Measurements from ENCODE around the gene OR56B1.

OR56B1 gene

DNA sequence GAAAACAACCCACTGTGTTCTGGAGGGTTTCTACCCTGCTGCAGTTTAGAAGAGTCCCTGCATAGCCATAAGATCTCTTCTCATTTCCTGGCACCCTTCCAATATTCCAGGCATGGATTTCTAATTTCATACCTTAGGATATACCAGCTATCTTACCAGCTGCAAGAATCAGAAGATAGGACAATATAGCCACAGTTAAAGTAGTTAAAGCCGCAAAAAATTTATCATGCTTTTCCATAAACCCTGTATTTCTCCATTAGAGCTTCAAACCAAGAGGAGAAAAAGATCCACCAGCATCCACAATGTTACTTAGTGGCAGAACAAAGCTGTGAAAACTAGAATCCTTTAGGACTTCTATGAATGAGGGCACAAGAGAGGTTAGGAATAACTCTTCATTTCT is 8.6 kb upstream of the OR56B1 start:
- DNase-seq (ENCODE audit: low spot score), result no peak

DNA sequence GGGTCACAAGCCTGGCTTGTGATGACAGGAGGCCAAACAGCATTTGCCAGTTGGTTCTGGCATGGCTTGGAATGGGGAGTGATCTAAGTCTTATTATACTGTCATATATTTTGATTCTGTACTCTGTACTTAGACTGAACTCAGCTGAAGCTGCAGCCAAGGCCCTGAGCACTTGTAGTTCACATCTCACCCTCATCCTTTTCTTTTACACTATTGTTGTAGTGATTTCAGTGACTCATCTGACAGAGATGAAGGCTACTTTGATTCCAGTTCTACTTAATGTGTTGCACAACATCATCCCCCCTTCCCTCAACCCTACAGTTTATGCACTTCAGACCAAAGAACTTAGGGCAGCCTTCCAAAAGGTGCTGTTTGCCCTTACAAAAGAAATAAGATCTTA is 843 bp downstream of the OR56B1 start:
- no peak for DNase-seq (ENCODE audit: low spot score)

DNA sequence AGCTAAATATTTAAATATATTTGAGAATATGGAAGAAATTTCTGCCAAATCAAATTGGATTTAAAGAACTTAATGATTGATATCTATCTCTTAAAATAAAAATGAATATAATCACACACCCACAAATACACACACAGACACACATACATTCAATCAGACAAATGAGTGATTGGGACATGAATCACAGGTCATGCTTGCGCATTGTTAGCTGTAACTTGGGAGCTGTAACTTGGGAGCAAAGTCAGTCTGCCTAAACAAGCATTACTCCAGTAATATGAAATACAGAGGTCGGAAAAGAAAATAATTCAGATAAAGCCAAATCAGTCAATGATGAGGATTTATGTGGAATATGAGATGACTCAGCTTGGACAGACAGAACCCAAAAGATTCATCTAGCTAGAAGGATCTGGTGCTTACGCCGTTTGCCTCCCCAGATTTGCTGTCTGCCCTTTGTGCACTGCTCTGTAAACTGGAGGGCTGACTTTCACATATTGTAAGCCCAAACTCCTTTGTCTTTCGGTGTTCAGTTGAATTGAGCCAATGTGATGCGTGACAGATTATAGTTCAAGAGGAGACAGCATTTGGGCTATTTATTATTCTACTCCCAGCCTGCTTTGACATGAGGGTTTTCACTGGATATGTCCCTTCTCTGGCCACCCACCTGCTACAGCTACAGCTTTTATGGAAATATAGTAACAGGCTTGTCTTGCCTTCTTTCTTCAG is 1.6 kb downstream of the OR56B1 start:
- no peak for DNase-seq (ENCODE audit: low spot score)

DNA sequence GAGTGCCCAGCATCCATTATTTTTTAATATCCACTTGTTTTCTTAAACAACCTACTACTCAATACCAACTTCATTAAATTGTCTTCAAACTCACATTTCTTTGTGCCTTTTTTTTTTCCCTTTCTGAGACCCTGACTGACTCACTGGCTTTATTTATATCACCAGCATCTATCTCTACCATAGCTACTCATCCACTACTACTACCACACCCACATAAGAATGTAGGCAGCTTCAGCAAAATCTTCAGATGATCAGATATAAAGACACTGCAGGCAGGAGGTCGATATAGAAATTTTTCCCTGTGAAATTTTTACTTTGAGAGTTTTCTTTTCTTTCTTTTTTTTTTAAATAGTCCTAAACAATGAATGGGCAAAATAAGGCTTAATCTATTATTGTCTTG is 2.2 kb downstream of the OR56B1 start:
- no peak for DNase-seq (ENCODE audit: low spot score)

DNA sequence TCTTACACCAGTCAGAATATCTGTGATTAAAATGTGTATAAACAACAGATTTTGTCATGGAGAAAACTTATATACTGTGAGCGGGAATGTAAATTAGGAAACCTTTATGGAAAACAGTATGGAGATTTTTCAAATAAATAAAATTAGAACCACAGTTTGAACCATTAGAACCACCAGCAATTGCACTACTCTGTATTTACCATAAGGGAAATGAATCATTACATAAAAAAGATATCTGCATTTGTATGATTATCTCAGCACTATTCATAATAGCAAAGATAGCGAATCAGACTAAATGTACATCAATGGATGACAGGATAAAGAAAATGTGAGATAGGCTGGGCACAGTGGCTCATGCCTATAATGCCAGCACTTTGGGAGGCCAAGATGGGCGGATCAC is 10.4 kb downstream of the OR56B1 start:
- DNase-seq (ENCODE audit: low spot score), result no peak

DNA sequence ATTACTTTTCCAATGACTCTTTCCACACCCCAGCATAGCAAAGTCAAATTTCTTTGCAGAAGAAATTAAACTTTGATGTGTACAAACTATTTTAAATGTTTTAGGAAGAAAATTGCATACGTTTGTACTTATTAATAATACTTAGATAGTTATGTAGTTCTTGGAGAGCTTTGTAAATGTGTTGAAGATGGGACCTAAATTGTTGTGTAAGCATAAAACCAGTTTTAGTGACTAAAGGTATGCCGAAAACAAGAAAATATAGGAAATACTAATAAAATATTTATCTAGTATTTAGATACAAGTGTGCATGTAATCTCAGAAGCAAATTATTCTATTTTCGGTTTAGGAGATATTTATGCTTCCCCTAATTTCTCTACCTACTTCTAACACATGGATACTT is 13.6 kb downstream of the OR56B1 start:
- no peak for DNase-seq (ENCODE audit: low spot score)

DNA sequence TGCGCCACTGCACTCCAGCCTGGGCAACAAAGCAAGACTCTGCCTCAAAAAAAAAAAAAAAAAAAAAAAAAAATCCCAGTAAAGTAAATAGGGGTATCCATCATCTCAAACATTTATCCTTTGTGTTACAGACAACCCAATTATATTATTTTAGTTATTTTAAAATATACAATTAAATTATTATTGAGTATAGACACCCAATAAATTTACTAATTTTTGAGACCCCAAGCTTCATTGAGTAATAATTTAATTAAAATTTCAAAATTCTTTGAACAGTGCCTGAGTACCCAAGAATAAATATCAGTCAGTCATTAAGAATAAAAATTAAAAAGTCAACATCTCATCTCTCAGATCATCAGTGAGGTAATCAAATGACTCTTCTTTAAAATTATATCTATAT is 17.7 kb downstream of the OR56B1 start, which contains the start of gene OR52N4:
TSS of gene OR52N4 (plus strand) at position 301 of the 400 bp plus-strand sequence. CDS start 498 bp downstream, outside the sequence.
- no peak for DNase-seq (ENCODE audit: low spot score)

DNA sequence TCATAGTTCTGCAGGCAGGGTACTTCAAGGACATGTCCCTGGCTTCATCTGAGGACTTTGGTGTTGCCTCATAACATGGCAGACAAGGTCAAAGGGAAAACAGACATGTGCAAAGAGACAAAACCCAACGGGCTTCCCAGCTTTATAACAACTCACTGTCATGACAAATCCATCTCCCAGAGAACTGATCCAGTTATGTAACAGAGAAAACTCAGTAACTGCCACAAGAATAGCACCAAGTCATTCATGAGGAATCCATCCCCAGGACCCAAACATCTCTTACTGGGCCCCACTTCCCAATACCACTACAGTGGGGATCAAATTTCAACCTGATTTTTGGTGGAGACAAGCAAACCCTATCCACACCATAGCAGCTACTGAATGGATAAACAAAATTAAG is 30.8 kb downstream of the OR56B1 start:
- no peak for DNase-seq (ENCODE audit: low spot score)

DNA sequence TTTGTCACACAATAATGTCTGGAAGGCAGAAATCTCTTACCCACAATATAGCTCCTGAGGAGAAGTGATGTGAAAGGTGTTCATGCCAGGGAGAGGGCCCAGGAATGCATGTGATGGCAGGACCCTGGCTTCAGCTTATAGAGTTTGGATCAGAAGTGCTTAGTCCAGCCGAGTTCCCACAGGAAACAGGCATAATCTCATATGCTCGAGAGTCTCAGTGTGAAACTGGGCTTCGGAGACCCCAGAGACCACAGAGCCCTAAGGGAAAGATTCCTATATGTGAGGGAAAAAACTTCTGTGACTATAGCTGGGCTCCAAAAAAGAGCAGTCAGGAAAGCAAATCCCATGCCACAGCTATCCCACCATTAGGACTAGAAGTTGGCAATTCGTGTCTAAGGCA is 47.0 kb downstream of the OR56B1 start, which contains the start of gene OR52N5:
TSS of gene OR52N5 (minus strand) at position 101 of the 400 bp plus-strand sequence. CDS start 4,721 bp downstream, outside the sequence.
- DNase-seq (ENCODE audit: low spot score), result no peak
